HepG2 (cell line): ENCODE data around the gene PRR29. TPM values are rescaled to one million over a fixed set of nuclear protein-coding genes. Genes with fewer than 3 reads are reported as not detected.

Experiments
- CENPT ChIP-seq: sonication (generic); formaldehyde crosslinking; IDR thresholded peaks from 2 replicates; pipeline ENCODE4 v1.8.0; 2022; ENCODE audit warnings: low read depth, mild to moderate bottlenecking, moderate library complexity, missing genetic modification reagents
- DMAP1 ChIP-seq: IDR thresholded peaks from 2 replicates; pipeline ENCODE4 v1.6.1; 2016
- ELF1 ChIP-seq: sonication (generic); formaldehyde crosslinking; IDR thresholded peaks from 2 replicates; pipeline ENCODE4 v1.4.0; 2020; ENCODE audit warnings: missing genetic modification reagents
- GATAD2A ChIP-seq: IDR thresholded peaks from 2 replicates; pipeline ENCODE4 v1.6.1; 2016
- HMG20A ChIP-seq: IDR thresholded peaks from 2 replicates; pipeline ENCODE4 v1.6.1; 2016; ENCODE audit warnings: borderline replicate concordance
- IKZF4 ChIP-seq: sonication (generic); formaldehyde crosslinking; IDR thresholded peaks from 2 replicates; pipeline ENCODE4 v1.5.1; 2020; ENCODE audit warnings: borderline replicate concordance, mild to moderate bottlenecking, low read depth, missing genetic modification reagents; ENCODE audit errors: not compliant biosample characterization
- KDM4B ChIP-seq: sonication (generic); formaldehyde crosslinking; IDR thresholded peaks from 2 replicates; pipeline ENCODE4 v1.4.0; 2020; ENCODE audit warnings: missing genetic modification reagents
- MTF2 ChIP-seq: sonication (generic); formaldehyde crosslinking; IDR thresholded peaks from 2 replicates; pipeline ENCODE4 v1.5.0; 2020; ENCODE audit warnings: missing genetic modification reagents, borderline replicate concordance
- MYC ChIP-seq: sonication (generic); formaldehyde crosslinking; IDR thresholded peaks from 2 replicates; pipeline ENCODE4 v1.9.0; 2021; ENCODE audit warnings: missing genetic modification reagents, borderline replicate concordance
- NKX3-1 ChIP-seq: sonication (generic); formaldehyde crosslinking; IDR thresholded peaks from 2 replicates; pipeline ENCODE4 v1.5.0; 2020; ENCODE audit warnings: missing genetic modification reagents
- NR2F6 ChIP-seq, 2 experiments: IDR thresholded peaks; 2 replicates each; pipeline ENCODE4 v1.6.1; 2016; ENCODE audit warnings: antibody characterized with exemption in 1 of 2, mild to moderate bottlenecking in 1 of 2
- PCBP2 ChIP-seq: fragments of 200-400 bp; formaldehyde crosslinking; optimal IDR thresholded peaks from 2 replicates; pipeline ENCODE3; 2018; ENCODE audit warnings: low read length, low read depth; ENCODE audit not compliant: poor library complexity, severe bottlenecking
- PHF21A ChIP-seq: sonication (generic); formaldehyde crosslinking; IDR thresholded peaks from 2 replicates; pipeline ENCODE4 v1.5.0; 2020; ENCODE audit warnings: mild to moderate bottlenecking, missing genetic modification reagents
- SIN3B ChIP-seq: fragments of 150-350 bp; IDR thresholded peaks from 2 replicates; pipeline ENCODE4 v1.6.1; 2014; ENCODE audit warnings: low read length
- SNRNP70 ChIP-seq: fragments of 200-400 bp; formaldehyde crosslinking; IDR thresholded peaks from 2 replicates; pipeline ENCODE4 v1.6.1; 2017; ENCODE audit warnings: mild to moderate bottlenecking, low read depth, low read length, moderate library complexity
- SRSF9 ChIP-seq: fragments of 200-400 bp; formaldehyde crosslinking; IDR thresholded peaks from 2 replicates; pipeline ENCODE4 v1.6.1; 2018; ENCODE audit warnings: borderline replicate concordance, mild to moderate bottlenecking, low read depth, low read length; ENCODE audit not compliant: insufficient read depth, poor library complexity, severe bottlenecking
- SSRP1 ChIP-seq: IDR thresholded peaks from 2 replicates; pipeline ENCODE4 v1.6.1; 2016; ENCODE audit warnings: control low read depth
- YY1 ChIP-seq: IDR thresholded peaks from 2 replicates; pipeline ENCODE4 v1.6.1; 2011; ENCODE audit warnings: low read length, low read depth, moderate library complexity, mild to moderate bottlenecking; ENCODE audit not compliant: insufficient read depth, insufficient replicate concordance
- ZFP36L1 ChIP-seq: sonication (generic); formaldehyde crosslinking; IDR thresholded peaks from 2 replicates; pipeline ENCODE4 v1.8.0; 2022; ENCODE audit warnings: mild to moderate bottlenecking, missing genetic modification reagents, moderate library complexity
- ZFP37 ChIP-seq: sonication (generic); formaldehyde crosslinking; IDR thresholded peaks from 2 replicates; pipeline ENCODE4 v1.4.0; 2020; ENCODE audit warnings: missing genetic modification reagents, borderline replicate concordance
- ZNF20 ChIP-seq: sonication (generic); formaldehyde crosslinking; IDR thresholded peaks from 2 replicates; pipeline ENCODE4 v1.4.0; 2020; ENCODE audit warnings: mild to moderate bottlenecking, moderate library complexity, missing genetic modification reagents
- ZNF337 ChIP-seq: sonication (generic); formaldehyde crosslinking; IDR thresholded peaks from 2 replicates; pipeline ENCODE4 v1.5.1; 2020; ENCODE audit warnings: missing genetic modification reagents, low read depth, mild to moderate bottlenecking, borderline replicate concordance
- ZNF605 ChIP-seq: sonication (generic); formaldehyde crosslinking; IDR thresholded peaks from 2 replicates; pipeline ENCODE4 v1.8.0; 2022; ENCODE audit warnings: mild to moderate bottlenecking, missing genetic modification reagents
- polyA plus RNA-seq, 8 experiments: library from polyadenylated mRNA; depleted of rRNA in 3 of 8; stranded (reverse) in 7 of 8; unstranded in 1 of 8; fragments of >200 nt; fragmentation: Illumina TruSeq in 4 of 8; extraction: Trizol in 4 of 8; gene quantifications; 2 replicates each; pipeline versions ENCODE4 v1.2.1 to v1.2.3, GENCODE V29; 2011 to 2016; ENCODE audit warnings: low read depth in 4 of 8, missing spikeins in 1 of 8, mixed read lengths in 1 of 8; ENCODE audit not compliant: insufficient read depth in 1 of 8
- total RNA-seq, 5 experiments: library from RNA; depleted of rRNA; stranded (reverse); fragments of >200 nt; fragmentation: Illumina TruSeq; extraction: Trizol; gene quantifications; 2 replicates each; pipeline ENCODE4 v1.2.3, GENCODE V29; 2016; ENCODE audit warnings: low read depth in 1 of 5
- TF ChIP-seq, protein P1 (sequence below): sonication (generic); formaldehyde crosslinking; IDR thresholded peaks from 2 replicates; pipeline ENCODE4 v1.4.0; 2020; ENCODE audit warnings: missing genetic modification reagents; ENCODE audit errors: not compliant biosample characterization
- TF ChIP-seq, protein P2 (sequence below): sonication (generic); formaldehyde crosslinking; IDR thresholded peaks from 2 replicates; pipeline ENCODE4 v1.4.0; 2020; ENCODE audit warnings: mild to moderate bottlenecking, low read depth, missing genetic modification reagents
- TF ChIP-seq, protein P3 (sequence below): sonication (generic); formaldehyde crosslinking; IDR thresholded peaks from 2 replicates; pipeline ENCODE4 v1.5.0; 2020; ENCODE audit warnings: missing genetic modification reagents
- TF ChIP-seq, protein P4 (sequence below): IDR thresholded peaks from 2 replicates; pipeline ENCODE4 v1.6.1; 2016

Gene PRR29
- total and polyA plus RNA-seq, 2 of the 13 experiments (the other 11 are each of a cell fraction or from before 2014, with no cell fraction given), result 0.07 to 0.20 TPM

DNA sequence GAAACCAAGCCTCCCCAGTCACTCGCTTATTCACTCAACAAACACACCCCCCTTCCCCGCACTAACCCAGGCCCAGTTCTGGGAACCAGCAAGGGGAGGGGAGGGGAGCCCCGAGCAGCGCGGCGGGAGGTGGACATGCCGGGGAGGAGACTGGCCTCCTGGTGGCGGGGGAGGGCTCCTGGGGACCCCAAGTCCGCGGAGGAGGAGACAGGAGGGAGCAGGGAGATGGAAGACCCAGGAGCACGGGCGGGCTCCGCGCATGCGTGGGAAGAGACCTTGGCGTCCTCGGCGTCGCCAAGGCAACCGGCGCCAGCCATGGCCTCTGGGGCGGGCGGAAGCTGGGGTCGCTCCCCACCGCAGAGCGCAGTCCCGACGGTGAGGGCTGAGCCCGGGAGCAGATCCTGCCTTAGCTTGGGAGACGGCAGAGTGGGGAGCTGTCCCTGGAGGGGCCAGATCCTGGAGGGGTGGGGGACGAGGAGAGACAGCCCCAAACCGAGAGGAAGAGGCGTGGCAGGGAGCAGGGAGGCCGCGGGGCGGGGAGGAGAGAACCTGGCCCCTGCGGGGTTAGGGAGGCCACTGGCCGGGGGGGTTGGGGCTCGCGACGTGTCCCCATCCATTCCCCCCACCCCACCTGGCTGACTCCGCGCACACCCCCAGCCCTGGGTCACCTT is at the start of gene PRR29 (continued):
- TF ChIP-seq MYC (CRISPR knock-in tag), result peak; percentile 10; the same call in 1 of the 2 replicates
- TF ChIP-seq SIN3B, result no peak
- TF ChIP-seq, protein P1, sequence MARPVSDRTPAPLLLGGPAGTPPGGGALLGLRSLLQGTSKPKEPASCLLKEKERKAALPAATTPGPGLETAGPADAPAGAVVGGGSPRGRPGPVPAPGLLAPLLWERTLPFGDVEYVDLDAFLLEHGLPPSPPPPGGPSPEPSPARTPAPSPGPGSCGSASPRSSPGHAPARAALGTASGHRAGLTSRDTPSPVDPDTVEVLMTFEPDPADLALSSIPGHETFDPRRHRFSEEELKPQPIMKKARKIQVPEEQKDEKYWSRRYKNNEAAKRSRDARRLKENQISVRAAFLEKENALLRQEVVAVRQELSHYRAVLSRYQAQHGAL, result no peak
- TF ChIP-seq, protein P2, sequence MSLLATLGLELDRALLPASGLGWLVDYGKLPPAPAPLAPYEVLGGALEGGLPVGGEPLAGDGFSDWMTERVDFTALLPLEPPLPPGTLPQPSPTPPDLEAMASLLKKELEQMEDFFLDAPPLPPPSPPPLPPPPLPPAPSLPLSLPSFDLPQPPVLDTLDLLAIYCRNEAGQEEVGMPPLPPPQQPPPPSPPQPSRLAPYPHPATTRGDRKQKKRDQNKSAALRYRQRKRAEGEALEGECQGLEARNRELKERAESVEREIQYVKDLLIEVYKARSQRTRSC (CRISPR knock-in tag), result no peak
- peak; percentile 77 for TF ChIP-seq YY1
- no peak for TF ChIP-seq ZNF337
- TF ChIP-seq PCBP2, result no peak
- TF ChIP-seq ZNF605 (CRISPR knock-in tag), result no peak
- TF ChIP-seq, protein P3, sequence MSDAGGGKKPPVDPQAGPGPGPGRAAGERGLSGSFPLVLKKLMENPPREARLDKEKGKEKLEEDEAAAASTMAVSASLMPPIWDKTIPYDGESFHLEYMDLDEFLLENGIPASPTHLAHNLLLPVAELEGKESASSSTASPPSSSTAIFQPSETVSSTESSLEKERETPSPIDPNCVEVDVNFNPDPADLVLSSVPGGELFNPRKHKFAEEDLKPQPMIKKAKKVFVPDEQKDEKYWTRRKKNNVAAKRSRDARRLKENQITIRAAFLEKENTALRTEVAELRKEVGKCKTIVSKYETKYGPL (CRISPR knock-in tag), result no peak
- TF ChIP-seq NR2F6 (IDR thresholded peaks at IDR 0.05), result no peak
- peak; percentile 34; the same call in 1 of the 2 replicates for TF ChIP-seq NR2F6 (CRISPR knock-in tag; IDR thresholded peaks at IDR 0.05)
- TF ChIP-seq IKZF4 (CRISPR knock-in tag), result no peak
- no peak for TF ChIP-seq SRSF9
- TF ChIP-seq SSRP1 (CRISPR knock-in tag), result no peak
- no peak for TF ChIP-seq ZFP37 (CRISPR knock-in tag)
- TF ChIP-seq NKX3-1 (CRISPR knock-in tag), result no peak
- TF ChIP-seq, protein P4, sequence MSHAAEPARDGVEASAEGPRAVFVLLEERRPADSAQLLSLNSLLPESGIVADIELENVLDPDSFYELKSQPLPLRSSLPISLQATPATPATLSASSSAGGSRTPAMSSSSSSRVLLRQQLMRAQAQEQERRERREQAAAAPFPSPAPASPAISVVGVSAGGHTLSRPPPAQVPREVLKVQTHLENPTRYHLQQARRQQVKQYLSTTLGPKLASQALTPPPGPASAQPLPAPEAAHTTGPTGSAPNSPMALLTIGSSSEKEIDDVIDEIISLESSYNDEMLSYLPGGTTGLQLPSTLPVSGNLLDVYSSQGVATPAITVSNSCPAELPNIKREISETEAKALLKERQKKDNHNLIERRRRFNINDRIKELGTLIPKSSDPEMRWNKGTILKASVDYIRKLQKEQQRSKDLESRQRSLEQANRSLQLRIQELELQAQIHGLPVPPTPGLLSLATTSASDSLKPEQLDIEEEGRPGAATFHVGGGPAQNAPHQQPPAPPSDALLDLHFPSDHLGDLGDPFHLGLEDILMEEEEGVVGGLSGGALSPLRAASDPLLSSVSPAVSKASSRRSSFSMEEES, result no peak
- TF ChIP-seq KDM4B, result peak; percentile 56; the same call in 1 of the 2 replicates
- no peak for TF ChIP-seq SNRNP70
- TF ChIP-seq DMAP1 (CRISPR knock-in tag), result no peak
- TF ChIP-seq ZNF20 (CRISPR knock-in tag), result no peak
- TF ChIP-seq PHF21A (CRISPR knock-in tag), result no peak
- TF ChIP-seq MTF2, result no peak
- no peak for TF ChIP-seq HMG20A (CRISPR knock-in tag)
- no peak for TF ChIP-seq CENPT (CRISPR knock-in tag)
- no peak for TF ChIP-seq GATAD2A (CRISPR knock-in tag)
- TF ChIP-seq ZFP36L1 (CRISPR knock-in tag), result no peak
- TF ChIP-seq ELF1, result peak; percentile 64
